ENCODE results near the gene KIT. TPM values are rescaled to one million over a fixed set of nuclear protein-coding genes. Genes with fewer than 3 reads are reported as not detected.

Gene KIT
- total and polyA plus RNA-seq, 10 of the 15 experiments (the other 5 are each of a cell fraction or from before 2014, with no cell fraction given): 0.01 to 0.03 TPM; not detected in 8

- Histone ChIP-seq H3K9ac (ENCODE audit: control insufficient read depth, insufficient read depth, low read length) (no peak overlapping the region), H2AFZ (ENCODE audit: control insufficient read depth, low read depth, low read length) (no peak overlapping the region), H3K36me3 (ENCODE audit: control insufficient read depth in 2 of 2, insufficient read depth in 2 of 2, low read length in 1 of 2) (no peaks in the 10 kb centered on the region), H3K4me3 (no peak overlapping the region), H3K27ac (ENCODE audit: control insufficient read depth, insufficient read depth) (no peak overlapping the region), H3K9me3 (replicated peaks; ENCODE audit: control insufficient read depth, insufficient read depth, low read length) (no peaks in the 10 kb centered on the region), H4K20me1 (ENCODE audit: control insufficient read depth, insufficient read depth) (no peaks in the 10 kb centered on the region), H3K4me1 (ENCODE audit: control insufficient read depth, insufficient read depth, low read length) (no peaks in the 10 kb centered on the region), H3K79me2 (ENCODE audit: control insufficient read depth, insufficient read depth, low read length) (no peaks in the 10 kb centered on the region), H3K4me2 (ENCODE audit: control insufficient read depth, insufficient read depth) (no peak overlapping the region), H3K27me3 (replicated peaks in 1 of 2; ENCODE audit: control insufficient read depth in 2 of 2, insufficient read depth in 2 of 2, low read length in 1 of 2) (no peaks in the 10 kb centered on the region)
- TF ChIP-seq E4F1 (IDR thresholded peaks at IDR 0.05; ENCODE audit: borderline replicate concordance, partially characterized antibody) (no peak), POLR2A (IDR thresholded peaks at IDR 0.05; ENCODE audit: low read depth, low read length) (no peak)
- FAIRE-seq (no peak), ATAC-seq (no peak), DNase-seq (ENCODE audit: low read depth, low spot score) (no peak)
- ChIA-PET RAD21 (ENCODE audit: unreplicated experiment) (no interaction called here), SMC1A (ENCODE audit: uncharacterized antibody, unreplicated experiment) (no interaction called here), CTCF (no interaction called here), POLR2A (no interaction called here)
- BruUV-seq (replicated peaks): no TSS peak
- WGBS (ENCODE audit: insufficient coverage, insufficient replicate concordance, low lambda C conversion rate, missing lambda C conversion rate): 46% methylated on average over 3 of the region's 3 CpGs
- intact Hi-C loops (cut with micrococcal nuclease; ENCODE audit: unreplicated experiment): no loop called here
- in situ Hi-C loops (cut with MboI): no loop called here
These were observed 38.0 kb downstream of the KIT start for GRCh38 chr4:54695788-54696187.

- no peaks in the 10 kb centered on the region for H3K79me2 ChIP-seq (ENCODE audit: control insufficient read depth, insufficient read depth, low read length)
- BruUV-seq (replicated peaks): no TSS peak
- no peaks in the 10 kb centered on the region for H3K36me3 ChIP-seq (ENCODE audit: control insufficient read depth in 2 of 2, insufficient read depth in 2 of 2, low read length in 1 of 2)
- H3K4me3 ChIP-seq: no peak overlapping the region
- ChIA-PET POLR2A (no interaction called here), RAD21 (ENCODE audit: unreplicated experiment) (no interaction called here), SMC1A (ENCODE audit: uncharacterized antibody, unreplicated experiment) (no interaction called here), CTCF (interaction anchor here (1.3 kb wide), 1 partner anchor 12 kb away, joined by 3 read pairs; no protein-coding TSS in a partner anchor)
- H3K4me1 ChIP-seq (ENCODE audit: control insufficient read depth, insufficient read depth, low read length): no peaks in the 10 kb centered on the region
- no peak overlapping the region for H3K9ac ChIP-seq (ENCODE audit: control insufficient read depth, insufficient read depth, low read length)
- no peak overlapping the region for H3K4me2 ChIP-seq (ENCODE audit: control insufficient read depth, insufficient read depth)
- WGBS (ENCODE audit: insufficient coverage, insufficient replicate concordance, low lambda C conversion rate, missing lambda C conversion rate): 37% methylated on average over 5 of the region's 5 CpGs
- no peak overlapping the region for H2AFZ ChIP-seq (ENCODE audit: control insufficient read depth, low read depth, low read length)
- H3K27me3 ChIP-seq (replicated peaks in 1 of 2; ENCODE audit: control insufficient read depth in 2 of 2, insufficient read depth in 2 of 2, low read length in 1 of 2): no peaks in the 10 kb centered on the region
- no peaks in the 10 kb centered on the region for H3K9me3 ChIP-seq (replicated peaks; ENCODE audit: control insufficient read depth, insufficient read depth, low read length)
- H4K20me1 ChIP-seq (ENCODE audit: control insufficient read depth, insufficient read depth): no peaks in the 10 kb centered on the region
- FAIRE-seq: no peak
- no peak for ATAC-seq
- intact Hi-C loops (cut with micrococcal nuclease; ENCODE audit: unreplicated experiment) (no loop called here), in situ Hi-C loops (cut with MboI) (no loop called here)
- DNase-seq (ENCODE audit: low read depth, low spot score): no peak
- H3K27ac ChIP-seq (ENCODE audit: control insufficient read depth, insufficient read depth): no peak overlapping the region
- TF ChIP-seq GABPA (IDR thresholded peaks at IDR 0.05; ENCODE audit: low read depth) (no peak), USF1 (IDR thresholded peaks at IDR 0.05; ENCODE audit: borderline replicate concordance, extremely low read length, insufficient read depth, low read depth, low read length) (no peak), JUNB (IDR thresholded peaks at IDR 0.05) (no peak), ZNF384 (IDR thresholded peaks at IDR 0.05; ENCODE audit: borderline replicate concordance, low read depth, low read length) (no peak), RELB (IDR thresholded peaks at IDR 0.05; ENCODE audit: low read depth) (no peak), NR2C1 (IDR thresholded peaks at IDR 0.05) (no peak), YY1 (IDR thresholded peaks at IDR 0.05; ENCODE audit: low read depth, low read length) (no peak), CEBPZ (IDR thresholded peaks at IDR 0.05; ENCODE audit: low read depth, low read length) (no peak)
These were observed 38.9 kb downstream of the KIT start for GRCh38 chr4:54696649-54697048.

Data from GM12878 (cell line).